ENCODE measurements around the gene PPY.
A peak's percentile ranks its signal among the peaks of the same experiment; 100 is the strongest.

The PPY gene

DNA sequence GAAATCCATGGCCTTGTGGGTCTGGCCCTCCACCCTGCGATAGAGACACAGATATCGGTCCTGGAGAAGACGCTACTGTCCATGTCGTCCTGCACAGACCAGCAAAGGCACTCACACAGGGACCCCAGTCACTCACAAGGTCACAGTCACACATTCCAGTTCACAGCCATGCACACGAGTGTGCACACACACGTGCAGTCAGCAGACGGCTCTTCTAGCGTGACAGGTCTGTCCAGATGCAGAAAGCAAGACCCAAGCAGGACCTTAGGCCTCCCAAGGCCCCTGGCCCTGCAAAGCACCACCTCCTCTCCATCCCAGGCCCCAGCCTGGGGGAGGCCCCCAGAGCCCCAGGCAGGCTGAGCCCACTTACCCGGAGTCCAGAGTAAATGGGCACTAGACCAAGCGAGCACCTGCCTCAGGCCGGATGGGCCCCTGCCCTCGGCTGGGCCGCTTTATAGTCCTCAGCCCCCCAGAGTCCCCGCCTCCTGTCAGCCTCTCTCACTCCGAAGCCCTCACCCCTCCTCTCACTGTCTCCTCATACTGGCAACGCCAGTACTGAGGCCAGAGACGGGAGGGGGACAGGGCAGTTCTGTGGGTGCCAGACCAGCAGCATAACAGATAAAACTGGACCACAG, at the start of gene PPY:
Gene PPY (minus strand): TSS at position 426 of the 635 bp plus-strand sequence. CDS start 822 bp downstream, outside the sequence.
- no peak for DNase-seq (ENCODE audit: low read depth)
- H3K4me3 ChIP-seq (ENCODE audit: low read length): no peak within 1 kb of the TSS
- no peak for TF ChIP-seq CTCF (conservative IDR thresholded peaks at IDR 0.05; ENCODE audit: low read length)

DNA sequence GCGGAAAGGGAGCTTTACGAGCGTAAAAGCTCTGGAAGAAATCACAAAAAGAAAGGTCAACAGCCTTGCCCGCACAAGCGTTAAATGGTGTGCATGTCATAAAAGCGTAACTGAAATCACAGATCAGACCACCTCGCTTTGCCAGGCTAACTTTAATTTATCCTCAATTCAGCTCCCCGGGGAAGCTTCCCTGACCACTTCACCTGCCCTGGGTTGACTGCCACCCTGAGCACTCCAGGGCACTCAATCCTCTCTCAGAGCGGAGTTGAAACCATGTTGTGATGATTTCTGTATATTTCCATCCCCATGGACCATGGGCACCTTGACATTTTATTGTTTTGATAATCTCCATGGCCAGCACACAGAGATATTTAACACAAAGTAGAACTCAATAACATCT, 46.0 kb upstream of the PPY start:
- no peak overlapping the region for H3K4me3 ChIP-seq (ENCODE audit: low read length)
- no peak for TF ChIP-seq CTCF (conservative IDR thresholded peaks at IDR 0.05; ENCODE audit: low read length)
- DNase-seq (ENCODE audit: low read depth): no peak

- TF ChIP-seq CTCF (conservative IDR thresholded peaks at IDR 0.05; ENCODE audit: low read length): no peak
- DNase-seq (ENCODE audit: low read depth): no peak
- no peak overlapping the region for H3K4me3 ChIP-seq (ENCODE audit: low read length)
Measured at GRCh38 chr17:43987131-43988021, 45.1 kb upstream of the PPY start.

DNA sequence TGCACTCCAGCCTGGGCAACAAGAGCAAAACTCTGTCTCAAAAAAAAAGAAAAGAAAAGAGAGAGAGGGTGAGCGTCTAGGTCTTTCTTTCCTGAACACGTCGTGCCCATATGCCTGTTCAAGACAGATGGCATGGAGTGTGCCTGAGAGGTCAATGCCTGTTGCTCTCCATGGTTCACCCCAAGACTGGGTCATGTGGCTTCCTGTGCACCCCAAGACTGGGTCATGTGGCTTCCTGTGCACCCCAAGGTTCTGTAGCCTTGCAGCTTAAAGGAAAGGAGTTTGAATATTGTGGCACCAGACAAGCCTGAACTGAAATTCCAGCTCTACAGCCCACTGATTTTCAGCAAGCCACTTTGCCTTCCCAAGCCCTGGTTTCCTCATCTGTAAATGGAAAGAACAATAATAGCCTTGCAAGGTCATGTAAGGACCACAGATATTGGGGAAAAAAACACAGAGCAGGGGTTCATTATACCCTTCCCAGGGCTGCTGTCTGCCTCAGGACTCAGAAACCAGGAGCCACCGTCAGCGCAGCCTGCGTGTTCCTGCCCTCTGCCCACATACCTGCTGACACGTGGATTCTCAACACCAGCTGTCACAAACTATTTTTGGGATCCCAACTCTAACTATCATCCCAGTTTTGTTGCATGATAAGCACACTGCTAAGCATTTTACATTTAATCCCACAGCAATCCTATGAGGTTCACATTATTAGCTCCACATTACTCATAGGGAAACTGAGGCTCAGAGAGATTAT, 44.1 kb upstream of the PPY start:
- no peak overlapping the region for H3K4me3 ChIP-seq (ENCODE audit: low read length)
- no peak for DNase-seq (ENCODE audit: low read depth)
- TF ChIP-seq CTCF (conservative IDR thresholded peaks at IDR 0.05; ENCODE audit: low read length): no peak

DNA sequence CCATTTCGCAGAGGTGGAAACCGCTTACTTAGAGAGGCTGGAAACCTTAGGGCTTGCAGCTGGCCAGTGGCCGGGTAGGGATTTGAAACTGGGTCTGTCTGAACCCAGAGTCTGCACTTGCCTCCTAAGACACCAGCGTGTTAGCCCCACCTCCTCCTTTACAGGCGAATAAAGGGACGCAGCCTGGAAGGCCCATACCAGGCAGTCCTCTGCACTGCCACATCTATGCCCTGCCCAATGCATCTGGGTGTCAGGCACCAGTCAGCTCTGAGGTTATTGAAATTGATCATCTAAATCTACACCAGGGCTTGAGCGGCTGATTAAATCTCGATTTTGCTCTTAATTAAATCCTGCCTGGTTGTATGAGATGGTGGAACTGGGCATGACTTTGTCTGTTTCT, 42.2 kb upstream of the PPY start:
- TF ChIP-seq CTCF (conservative IDR thresholded peaks at IDR 0.05; ENCODE audit: low read length): no peak
- H3K4me3 ChIP-seq (ENCODE audit: low read length): peak overlapping the region; percentile 41
- DNase-seq (ENCODE audit: low read depth): no peak

DNA sequence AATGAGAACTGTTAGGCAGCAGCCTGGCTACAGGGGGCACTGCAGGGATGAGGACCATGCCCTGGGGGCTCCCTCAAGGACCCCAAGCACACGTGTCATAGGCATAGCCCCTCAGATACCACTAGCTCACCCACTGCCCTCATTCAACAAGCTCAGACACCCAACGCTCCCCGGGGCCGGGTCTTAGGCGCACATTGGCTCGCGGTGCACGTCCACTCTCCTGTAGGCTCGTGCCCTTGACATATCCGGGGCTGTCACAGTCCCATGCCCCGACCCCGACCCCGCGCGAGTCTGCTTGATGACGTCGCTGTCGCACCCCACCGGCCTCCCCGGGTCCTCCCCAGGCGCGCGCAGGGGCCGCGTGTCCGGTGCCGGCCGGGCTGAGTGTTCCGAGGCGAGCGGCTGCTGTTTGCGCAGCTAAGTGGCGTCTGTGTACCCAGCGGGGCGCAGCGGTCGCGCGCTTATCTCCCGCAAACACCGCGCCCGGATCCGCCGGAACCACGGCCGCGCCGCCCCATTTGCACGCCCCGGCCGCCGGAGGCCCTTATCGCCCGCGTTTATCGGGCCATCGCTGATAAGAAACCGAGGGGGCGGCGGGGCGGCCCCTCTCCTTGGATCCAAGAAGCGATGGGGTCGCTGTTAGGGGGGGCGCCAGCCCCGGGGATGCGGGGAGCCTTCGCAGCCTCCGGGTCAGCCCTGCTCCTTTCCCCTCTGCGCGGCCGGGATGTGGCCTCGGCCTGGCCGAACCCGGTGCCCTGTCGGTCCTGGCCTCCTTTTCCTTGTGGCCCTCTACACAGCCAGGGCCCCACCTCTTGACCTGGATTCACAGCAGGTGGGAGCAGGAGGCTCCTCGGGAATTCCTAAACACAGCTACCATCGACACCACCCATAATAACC, 41.5 kb upstream of the PPY start:
- no peak for DNase-seq (ENCODE audit: low read depth)
- peak; percentile 36 for TF ChIP-seq CTCF (conservative IDR thresholded peaks at IDR 0.05; ENCODE audit: low read length)
- peak overlapping the region; percentile 41 for H3K4me3 ChIP-seq (ENCODE audit: low read length)

Measured in AG10803 (cell line).